Left ventricle myocardium inferior (tissue), 1 donor: Measurements from ENCODE around the gene OTOS. TPM values are rescaled to one million over a fixed set of nuclear protein-coding genes. Genes with fewer than 3 reads are reported as not detected.

Source experiments
- DNase-seq: peaks from one replicate; pipeline ENCODE4 v3.0.0-alpha.2; 2020
- H3K27ac ChIP-seq: fragments of 200-600 bp; replicated peaks from 2 replicates; pipeline ENCODE4 v1.8.0; 2021
- H3K27me3 ChIP-seq: fragments of 200-600 bp; 2 replicates; pipeline ENCODE4 v1.8.0; 2021; ENCODE audit warnings: low read depth
- H3K36me3 ChIP-seq: fragments of 200-600 bp; 2 replicates; pipeline ENCODE4 v1.8.0; 2021
- H3K4me1 ChIP-seq: fragments of 200-600 bp; 2 replicates; pipeline ENCODE4 v1.8.0; 2021
- H3K4me3 ChIP-seq: fragments of 200-600 bp; 2 replicates; pipeline ENCODE4 v1.8.0; 2021; ENCODE audit warnings: mild to moderate bottlenecking, moderate library complexity
- H3K9me3 ChIP-seq: fragments of 200-600 bp; replicated peaks from 2 replicates; pipeline ENCODE4 v1.8.0; 2021
- intact Hi-C: fragments of 100-400 bp; cut with micrococcal nuclease; formaldehyde crosslinking; loops from one replicate; pipeline ENCODE4 v1.11.0; 2022
- total RNA-seq: library from RNA; stranded (reverse); fragmentation: NEBNext Ultra II Directional; extraction: Animal tissue kit (Norgen Biotek cat#: 25700); gene quantifications from one replicate; pipeline ENCODE4 v1.2.1, GENCODE V29; 2021
- TF ChIP-seq, protein P1 (sequence below): fragments of 200-600 bp; IDR thresholded peaks from 2 replicates; pipeline ENCODE4 v1.8.0; 2021; ENCODE audit warnings: antibody characterized with exemption, mild to moderate bottlenecking, borderline replicate concordance
- donor health status: DM: no; HTN: yes; CAD: no; lungs with severe emphysema.

OTOS gene
- total RNA-seq, 1 donor from 2014 or later = not detected

GRCh38 chr2:240141736-240142135 lies 1.3 kb upstream of the OTOS start:
- intact Hi-C loops = loop anchor here (2.0 kb wide), 1 partner anchor 81 kb away; no protein-coding TSS in a partner anchor
- TF ChIP-seq, protein P1, sequence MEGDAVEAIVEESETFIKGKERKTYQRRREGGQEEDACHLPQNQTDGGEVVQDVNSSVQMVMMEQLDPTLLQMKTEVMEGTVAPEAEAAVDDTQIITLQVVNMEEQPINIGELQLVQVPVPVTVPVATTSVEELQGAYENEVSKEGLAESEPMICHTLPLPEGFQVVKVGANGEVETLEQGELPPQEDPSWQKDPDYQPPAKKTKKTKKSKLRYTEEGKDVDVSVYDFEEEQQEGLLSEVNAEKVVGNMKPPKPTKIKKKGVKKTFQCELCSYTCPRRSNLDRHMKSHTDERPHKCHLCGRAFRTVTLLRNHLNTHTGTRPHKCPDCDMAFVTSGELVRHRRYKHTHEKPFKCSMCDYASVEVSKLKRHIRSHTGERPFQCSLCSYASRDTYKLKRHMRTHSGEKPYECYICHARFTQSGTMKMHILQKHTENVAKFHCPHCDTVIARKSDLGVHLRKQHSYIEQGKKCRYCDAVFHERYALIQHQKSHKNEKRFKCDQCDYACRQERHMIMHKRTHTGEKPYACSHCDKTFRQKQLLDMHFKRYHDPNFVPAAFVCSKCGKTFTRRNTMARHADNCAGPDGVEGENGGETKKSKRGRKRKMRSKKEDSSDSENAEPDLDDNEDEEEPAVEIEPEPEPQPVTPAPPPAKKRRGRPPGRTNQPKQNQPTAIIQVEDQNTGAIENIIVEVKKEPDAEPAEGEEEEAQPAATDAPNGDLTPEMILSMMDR = no peak
- DNase-seq = no peak

GRCh38 chr2:240140920-240141319 lies 462 bp upstream of the OTOS start:
- no peak for DNase-seq
- Histone ChIP-seq H3K4me1 (peaks cover 10% of the 10 kb centered on the region), H3K4me3 (no peak overlapping the region), H3K9me3 (no peaks in the 10 kb centered on the region), H3K27me3 (peaks cover 53% of the 10 kb centered on the region), H3K27ac (no peak overlapping the region), H3K36me3 (no peaks in the 10 kb centered on the region)
- TF ChIP-seq, protein P1 = no peak
- intact Hi-C loops = no loop called here

More at GRCh38 chr2:240141736-240142135, 1.3 kb upstream of the OTOS start:
- Histone ChIP-seq H3K4me1 (peaks cover 3% of the 10 kb centered on the region), H3K4me3 (no peak overlapping the region), H3K9me3 (no peaks in the 10 kb centered on the region), H3K27ac (no peak overlapping the region), H3K36me3 (no peaks in the 10 kb centered on the region), H3K27me3 (peaks cover 61% of the 10 kb centered on the region)

GRCh38 chr2:240139666-240140393 lies 628 bp downstream of the OTOS start:
- Histone ChIP-seq H3K27ac (no peak overlapping the region), H3K4me3 (no peak overlapping the region), H3K4me1 (peaks cover 21% of the 10 kb centered on the region), H3K36me3 (no peaks in the 10 kb centered on the region), H3K9me3 (no peaks in the 10 kb centered on the region), H3K27me3 (peaks cover 42% of the 10 kb centered on the region)
- TF ChIP-seq, protein P1 = no peak
- intact Hi-C loops = no loop called here
- no peak for DNase-seq

- DNase-seq = no peak
- Histone ChIP-seq H3K27me3 (peaks cover 34% of the 10 kb centered on the region), H3K4me1 (peaks cover 25% of the 10 kb centered on the region), H3K9me3 (no peaks in the 10 kb centered on the region), H3K36me3 (no peaks in the 10 kb centered on the region), H3K27ac (no peak overlapping the region), H3K4me3 (no peak overlapping the region)
- TF ChIP-seq, protein P1 = no peak
- intact Hi-C loops = no loop called here
Observed at GRCh38 chr2:240139011-240139441, 1.4 kb downstream of the OTOS start.

DNA sequence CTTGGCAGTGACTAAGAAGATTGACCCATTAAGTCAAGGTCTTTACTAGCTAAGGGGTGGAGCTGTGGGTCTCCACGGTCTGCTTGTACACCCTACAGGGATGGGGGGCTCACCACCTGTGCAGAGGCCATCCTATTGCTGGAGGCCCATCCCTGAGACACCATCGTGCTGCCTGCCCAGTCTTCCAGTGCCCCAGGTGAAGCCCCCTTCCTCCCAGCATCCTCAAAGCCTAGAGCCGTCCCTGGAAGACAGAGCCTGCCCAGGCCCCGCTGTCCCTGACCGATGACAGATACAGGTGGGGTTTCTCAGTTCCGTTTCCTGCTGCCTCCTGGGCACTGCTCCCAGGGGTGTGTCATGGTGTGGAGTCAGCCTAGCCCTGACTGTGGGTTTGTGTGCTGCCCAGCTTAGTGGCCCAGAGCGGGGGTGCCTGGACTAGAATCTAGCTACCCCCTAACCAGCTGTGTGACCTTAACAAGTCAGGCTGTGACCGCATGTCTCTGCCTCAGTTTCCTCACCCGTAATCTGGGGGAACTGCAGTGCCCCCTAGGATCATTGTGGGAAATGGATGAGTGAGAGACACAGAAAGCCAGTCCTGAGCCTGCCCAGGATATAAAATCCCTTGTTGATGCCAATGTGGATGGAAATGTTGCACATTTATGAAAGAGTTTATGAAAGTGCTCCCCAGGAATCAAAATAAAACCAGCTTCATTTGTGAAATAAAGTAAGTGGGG lies 2.0 kb downstream of the OTOS start:
- Histone ChIP-seq H3K4me1 (peaks cover 25% of the 10 kb centered on the region), H3K9me3 (no peaks in the 10 kb centered on the region), H3K36me3 (peaks cover 4% of the 10 kb centered on the region), H3K27me3 (peaks cover 28% of the 10 kb centered on the region), H3K4me3 (no peak overlapping the region), H3K27ac (no peak overlapping the region)
- intact Hi-C loops = no loop called here
- no peak for DNase-seq
- TF ChIP-seq, protein P1 = no peak
